Stromal cell of bone marrow (primary cell): ENCODE measurements around the gene OR6V1.

ENCODE experiments used
- DNase-seq: peaks from one replicate; pipeline ENCODE4 v3.0.0-alpha.2; 2012; ENCODE audit warnings: low read depth

Gene OR6V1, protein sequence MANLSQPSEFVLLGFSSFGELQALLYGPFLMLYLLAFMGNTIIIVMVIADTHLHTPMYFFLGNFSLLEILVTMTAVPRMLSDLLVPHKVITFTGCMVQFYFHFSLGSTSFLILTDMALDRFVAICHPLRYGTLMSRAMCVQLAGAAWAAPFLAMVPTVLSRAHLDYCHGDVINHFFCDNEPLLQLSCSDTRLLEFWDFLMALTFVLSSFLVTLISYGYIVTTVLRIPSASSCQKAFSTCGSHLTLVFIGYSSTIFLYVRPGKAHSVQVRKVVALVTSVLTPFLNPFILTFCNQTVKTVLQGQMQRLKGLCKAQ

DNA sequence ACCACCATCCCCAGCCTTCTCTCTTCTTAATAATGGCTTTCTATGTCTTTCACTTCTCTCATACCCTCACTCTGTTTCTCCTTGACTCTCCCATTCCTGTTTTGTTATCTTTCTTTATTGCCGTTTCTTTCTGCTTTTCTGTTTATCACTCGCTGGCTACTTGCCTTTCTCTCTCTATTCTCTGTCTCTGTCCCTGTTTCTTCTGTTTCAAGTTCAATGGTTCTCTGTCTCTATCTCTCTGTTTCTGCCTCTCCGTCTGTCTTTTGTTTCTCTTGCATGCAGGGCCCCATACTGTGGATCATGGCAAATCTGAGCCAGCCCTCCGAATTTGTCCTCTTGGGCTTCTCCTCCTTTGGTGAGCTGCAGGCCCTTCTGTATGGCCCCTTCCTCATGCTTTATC is at the start of gene OR6V1:
Gene OR6V1, plus strand, starts transcription at position 301 of the 400 bp plus-strand sequence. Its CDS starts 0 bp downstream, at position 301.
- no peak for DNase-seq

- DNase-seq: no peak
Measured at GRCh38 chr7:143002898-143003297, 49.2 kb upstream of the OR6V1 start.

- no peak for DNase-seq
Measured at GRCh38 chr7:143003393-143004051, 48.6 kb upstream of the OR6V1 start.

DNA sequence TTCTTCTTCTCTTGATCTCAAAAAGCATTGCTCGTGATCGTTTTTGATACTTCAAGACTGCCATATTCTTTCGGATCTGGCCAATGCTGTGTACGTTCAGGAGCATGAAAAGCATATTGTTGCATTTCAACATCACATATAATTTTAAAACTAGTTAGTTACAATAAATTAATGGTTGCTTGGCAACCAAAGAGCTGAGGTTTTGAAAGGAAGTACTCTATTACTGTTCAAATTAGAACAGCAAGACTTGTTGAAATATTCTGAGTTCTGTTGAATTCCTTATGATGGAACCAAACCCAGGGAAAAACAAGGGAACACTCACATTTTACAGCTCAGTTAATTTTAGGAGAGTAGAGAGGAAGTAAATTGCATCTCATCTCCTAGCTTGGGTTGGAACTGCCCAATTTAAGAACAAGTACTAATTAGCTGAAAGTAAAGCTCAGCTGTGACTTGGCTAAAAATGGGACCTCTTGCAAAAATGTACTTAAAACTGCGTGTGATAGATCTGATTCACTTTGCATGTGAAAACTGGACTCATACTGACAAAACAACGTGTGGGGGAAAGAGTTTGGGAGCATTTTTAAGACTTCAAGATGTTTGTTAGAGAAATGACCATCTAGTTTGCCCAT is 46.4 kb upstream of the OR6V1 start:
- no peak for DNase-seq

- DNase-seq: peak; percentile 37
Measured at GRCh38 chr7:143008007-143008901, 43.9 kb upstream of the OR6V1 start.

DNA sequence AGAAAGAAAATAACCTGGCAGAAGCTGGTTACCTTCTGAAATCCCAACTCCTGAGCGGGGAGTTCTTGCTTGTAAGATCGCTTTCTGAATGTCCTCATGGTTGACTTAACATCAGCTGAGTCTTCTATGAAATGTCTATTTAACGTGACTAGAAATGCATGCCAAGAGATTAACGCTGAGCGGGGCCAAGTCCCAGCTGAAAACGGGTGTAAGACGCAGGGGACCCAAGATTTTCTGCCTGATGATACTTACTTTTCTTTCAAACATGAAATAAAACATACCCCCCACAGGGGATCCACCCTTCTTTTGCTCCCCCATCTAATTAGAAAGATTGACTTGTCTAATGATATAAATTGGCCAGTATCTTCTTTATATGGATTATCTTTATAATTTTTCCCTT is 40.1 kb upstream of the OR6V1 start:
- no peak for DNase-seq

DNA sequence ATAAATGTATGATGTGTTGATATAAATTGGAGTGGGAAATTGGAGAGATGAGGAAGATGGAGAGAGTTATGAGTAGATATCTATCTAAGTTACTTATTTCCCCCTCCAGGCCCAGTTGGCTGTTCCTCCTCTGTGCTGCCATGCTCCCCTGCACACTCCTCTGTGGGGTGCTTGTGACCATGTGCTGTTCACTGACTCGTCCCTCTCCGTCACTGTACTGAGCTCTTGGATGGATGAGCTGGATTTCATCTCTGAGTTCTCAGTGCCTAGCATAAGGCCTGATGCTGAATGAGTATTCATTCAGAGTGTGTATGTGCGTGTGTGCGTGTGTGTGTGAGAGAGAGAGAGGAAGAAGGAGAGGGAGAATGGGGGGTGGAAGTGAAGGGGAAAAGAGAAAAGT is 39.7 kb upstream of the OR6V1 start:
- no peak for DNase-seq

DNA sequence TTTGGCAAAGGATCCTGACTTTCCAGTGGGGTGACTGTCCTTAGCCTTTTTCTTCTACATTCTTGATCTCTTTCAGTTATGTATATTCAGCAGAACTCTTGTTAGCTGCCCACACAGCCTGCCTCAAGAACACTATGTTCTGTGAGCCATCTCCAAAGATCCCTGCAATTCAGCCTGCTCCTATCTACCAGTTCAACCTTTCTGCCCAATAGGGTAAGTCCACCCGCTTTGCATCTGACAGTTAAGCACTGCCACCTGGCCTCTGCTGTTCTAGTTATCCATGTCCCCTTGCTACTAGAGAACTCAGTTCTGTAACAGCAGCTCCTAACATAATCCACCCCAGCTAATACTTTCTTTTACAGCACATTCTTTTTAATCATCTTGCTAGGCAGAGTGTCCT is 38.7 kb upstream of the OR6V1 start:
- DNase-seq: no peak

DNA sequence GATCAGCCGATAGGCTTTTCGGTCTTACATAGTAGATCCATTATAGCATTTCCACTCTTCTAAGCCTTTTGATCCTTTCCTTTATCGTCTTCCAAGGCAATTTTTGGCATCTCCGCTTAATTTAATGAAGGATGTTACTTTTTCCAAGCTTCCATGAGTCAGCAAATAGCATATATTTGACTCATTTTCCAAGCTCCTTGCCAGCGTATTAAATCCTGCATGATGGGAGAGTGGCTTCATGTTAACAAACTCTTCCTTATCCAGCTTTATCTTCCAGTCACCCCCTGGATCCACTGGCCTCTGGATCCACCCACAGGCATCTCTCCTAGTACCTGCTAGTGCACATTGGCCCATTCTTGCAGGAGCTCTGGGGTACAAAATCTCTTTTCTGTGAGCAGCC is 38.2 kb upstream of the OR6V1 start:
- peak; percentile 75 for DNase-seq

DNA sequence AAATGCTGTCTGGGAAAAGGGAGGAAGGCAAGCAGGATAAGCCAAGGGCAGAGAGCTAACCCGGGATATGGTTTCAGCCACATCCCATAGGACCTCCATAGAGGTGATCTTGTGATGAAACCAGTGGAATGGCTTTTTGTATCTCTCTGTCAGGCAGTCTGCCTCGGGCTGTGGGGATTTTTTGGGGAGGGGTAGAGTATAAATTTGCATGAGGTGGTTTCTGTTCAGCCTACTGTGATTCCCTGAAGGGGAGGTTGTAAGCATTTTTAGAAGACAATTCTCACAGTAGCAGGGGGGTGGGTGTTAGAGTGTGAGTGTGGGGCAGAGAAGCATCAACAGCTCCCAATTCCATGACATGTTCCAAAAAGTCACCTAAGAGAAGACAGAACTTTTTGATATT is 37.1 kb upstream of the OR6V1 start:
- no peak for DNase-seq

- peak; percentile 26 for DNase-seq
Measured at GRCh38 chr7:143015926-143016490, 36.1 kb upstream of the OR6V1 start.

- DNase-seq: no peak
Measured at GRCh38 chr7:143016996-143017395, 35.1 kb upstream of the OR6V1 start.

DNA sequence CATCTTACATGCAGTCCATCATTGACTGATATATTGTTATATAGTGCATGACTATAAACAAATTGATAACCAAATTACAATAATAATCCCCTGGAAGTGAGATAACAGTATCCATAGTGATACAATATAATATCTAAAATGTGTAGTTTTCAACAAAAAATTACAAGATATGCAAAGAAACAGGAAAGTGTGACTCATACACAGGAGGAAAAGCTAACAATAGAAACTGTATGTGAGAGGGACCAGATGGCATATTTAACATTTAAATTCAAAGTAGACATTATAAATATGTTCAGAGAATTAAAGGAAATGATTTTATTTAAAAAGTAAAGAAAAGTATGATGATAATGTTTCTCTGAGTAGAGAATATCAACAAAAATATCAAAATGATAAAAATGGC is 33.2 kb upstream of the OR6V1 start:
- DNase-seq: no peak

DNA sequence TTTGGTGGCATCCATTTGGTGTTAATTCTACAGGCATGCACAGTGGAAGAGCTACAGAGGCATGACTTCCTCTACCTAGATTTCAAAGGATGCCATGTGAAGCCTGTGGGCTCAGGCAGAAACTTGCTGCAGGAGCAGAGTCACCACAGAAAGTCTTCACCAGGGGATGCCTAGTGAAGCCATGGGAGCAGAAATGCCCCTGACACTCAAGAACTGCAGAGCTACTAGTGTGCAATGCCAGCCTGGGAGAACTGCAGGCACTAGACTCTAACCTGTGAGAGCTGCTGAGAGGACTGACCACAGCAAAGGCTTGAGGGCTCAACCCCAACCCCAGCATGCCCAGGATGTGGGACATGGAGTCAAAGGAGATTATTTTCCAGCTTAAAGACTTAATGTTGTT is 29.1 kb upstream of the OR6V1 start:
- DNase-seq: no peak

GRCh38 chr7:143025371-143025770 is 26.8 kb upstream of the OR6V1 start:
- DNase-seq: no peak

DNA sequence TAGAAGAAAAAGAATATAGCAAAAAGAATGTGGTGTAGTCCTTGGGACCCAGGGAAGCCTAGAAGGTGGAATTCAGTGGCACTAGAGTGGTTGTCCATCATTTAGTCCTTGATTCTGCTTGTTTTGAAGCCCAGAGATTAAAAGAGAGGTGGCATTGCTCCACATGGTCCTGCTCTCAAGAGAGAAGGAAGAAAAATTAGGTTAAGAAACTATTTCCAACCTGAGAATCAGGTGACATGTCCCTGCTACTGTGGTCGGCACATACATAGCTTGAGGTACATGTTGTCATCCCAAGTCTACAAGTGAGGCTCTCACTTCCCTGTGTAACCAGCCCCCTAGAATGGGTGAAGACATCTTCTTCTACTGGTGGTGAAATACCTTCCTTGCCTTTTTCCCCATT is 25.1 kb upstream of the OR6V1 start, which contains the start of gene OR9A2:
Gene OR9A2, minus strand, starts transcription at position 101 of the 400 bp plus-strand sequence. Its CDS starts 0 bp downstream, at position 101.
- no peak for DNase-seq

DNA sequence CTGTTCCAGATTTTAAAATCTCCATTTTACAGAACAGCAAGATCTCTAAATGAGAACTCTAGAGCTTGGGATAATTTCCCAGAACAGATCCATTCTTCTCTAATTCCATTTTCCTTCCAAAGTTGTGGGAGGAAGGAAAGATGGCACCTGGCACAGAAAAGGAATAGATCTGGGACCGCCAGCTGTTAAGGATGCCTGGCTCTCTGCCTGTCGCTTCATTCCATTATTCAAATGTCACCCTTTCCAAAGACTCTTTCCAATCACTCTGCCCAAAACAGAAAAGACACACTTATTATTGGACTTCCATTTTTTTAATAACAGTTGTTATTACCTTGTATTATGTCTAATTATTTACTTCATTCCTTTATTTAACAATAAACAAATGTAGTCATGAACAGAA is 24.5 kb upstream of the OR6V1 start:
- no peak for DNase-seq

DNA sequence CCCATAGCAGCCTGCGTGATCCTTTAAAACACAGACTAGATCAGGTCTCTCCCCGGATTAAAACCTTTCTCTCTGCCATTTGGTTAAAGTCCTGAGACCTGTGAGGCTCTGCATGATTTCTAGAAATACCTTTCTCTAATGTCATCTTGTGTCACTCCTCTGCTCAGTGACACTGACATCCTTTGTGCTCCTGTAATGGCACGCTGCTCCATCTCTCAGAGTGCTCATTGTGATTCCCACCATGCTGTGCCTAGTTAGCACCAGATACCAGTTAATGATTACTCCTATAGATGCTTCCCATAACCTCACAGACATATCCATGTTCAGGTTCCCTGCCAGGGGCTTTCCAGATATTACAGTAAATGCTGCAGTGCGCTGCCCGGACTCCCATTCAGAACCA is 13.5 kb upstream of the OR6V1 start:
- no peak for DNase-seq

- no peak for DNase-seq
Measured at GRCh38 chr7:143040209-143040715, 11.9 kb upstream of the OR6V1 start.

DNA sequence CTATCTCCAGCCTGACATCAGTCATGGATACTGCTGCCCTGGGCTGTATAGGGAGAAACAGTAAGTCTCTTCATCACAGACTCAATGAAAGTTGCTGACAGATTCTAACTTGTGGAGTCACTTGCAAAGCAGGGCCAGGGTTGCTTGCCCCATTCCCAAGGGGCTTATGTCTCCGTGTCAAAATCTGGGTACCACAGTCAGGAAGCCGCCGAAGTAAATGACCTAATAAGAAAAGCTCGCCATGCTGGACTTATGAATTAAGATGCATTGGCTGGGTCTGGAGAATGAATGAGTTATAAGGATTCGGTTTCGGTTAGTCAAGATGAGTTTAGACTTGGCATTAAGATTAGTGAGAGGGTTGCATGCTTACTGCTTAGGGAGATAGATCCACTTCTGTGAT is 10.8 kb upstream of the OR6V1 start:
- DNase-seq: no peak

DNA sequence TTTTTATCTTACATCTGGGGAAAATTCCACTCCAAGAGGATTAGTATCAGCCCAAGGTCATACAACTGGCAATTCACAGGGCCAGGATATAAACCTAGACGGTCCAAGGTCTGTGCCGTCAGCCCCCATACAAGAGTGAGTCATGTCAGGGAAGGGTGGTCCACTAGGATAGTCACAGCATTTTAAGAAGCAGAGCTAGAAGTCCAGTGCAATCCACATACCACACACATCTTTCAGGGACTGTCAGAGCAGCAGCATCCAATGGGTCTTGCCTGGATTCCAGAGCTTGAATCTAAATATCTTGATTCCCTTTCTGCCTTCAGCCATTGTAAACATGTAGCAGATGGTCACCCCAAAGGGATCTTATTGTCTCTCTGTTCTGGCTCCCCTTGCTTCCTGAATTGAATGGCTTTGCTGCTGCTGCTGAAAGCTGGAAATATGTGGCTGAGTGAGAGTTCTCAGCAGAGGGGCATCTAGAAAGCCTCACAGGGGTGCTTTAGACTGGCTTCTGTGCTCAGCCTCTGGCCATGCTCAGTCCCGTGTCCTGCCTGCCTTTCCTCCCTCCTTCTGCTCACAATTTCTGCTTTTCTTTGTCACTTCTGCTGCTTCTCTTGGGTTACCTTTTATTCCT is 9.9 kb upstream of the OR6V1 start:
- DNase-seq: no peak
